ENCODE results near the gene SDK1. TPM values are rescaled to one million over a fixed set of nuclear protein-coding genes. Genes with fewer than 3 reads are reported as not detected.
A peak's percentile ranks its signal among the peaks of the same experiment; 100 is the strongest.

The SDK1 gene
- total and polyA plus RNA-seq, 2 of the 8 experiments (the other 6 are each of a cell fraction or from before 2014, with no cell fraction given): 3.3 to 7.2 TPM

DNA sequence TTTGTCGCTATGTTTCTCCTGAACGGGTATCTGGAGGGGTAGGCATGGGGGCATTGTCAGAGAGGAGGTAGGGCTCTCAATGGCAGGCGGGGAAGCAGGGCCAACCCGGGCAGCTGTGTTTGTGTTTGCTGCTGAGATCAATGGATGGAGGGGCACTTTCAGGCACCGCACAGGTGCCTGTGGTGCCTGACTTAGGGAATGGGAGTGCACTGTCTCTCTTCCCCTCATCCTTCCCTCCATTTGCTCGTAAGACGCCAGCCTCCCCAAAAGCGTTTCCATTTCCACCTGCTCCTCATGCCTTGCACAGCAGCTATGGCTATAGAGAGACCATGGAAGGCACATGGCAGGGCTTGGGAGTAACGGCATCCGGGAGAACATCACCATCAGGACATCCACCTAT lies 765.2 kb downstream of the SDK1 start:
- H3K9me3 ChIP-seq (ENCODE audit: insufficient read depth in 2 of 2, low read depth in 1 of 2, low read length in 1 of 2): no peaks in the 10 kb centered on the region
- no peaks in the 10 kb centered on the region for H3K79me1 ChIP-seq (ENCODE audit: low read depth, low read length)
- no peak overlapping the region for H3K27ac ChIP-seq (ENCODE audit: low read depth, low read length)
- no peak overlapping the region for H3K18ac ChIP-seq (ENCODE audit: extremely low read depth, low read length)
- FAIRE-seq: no peak
- H4K91ac ChIP-seq (replicated peaks; ENCODE audit: insufficient read length, low read length): no peak overlapping the region
- H2BK120ac ChIP-seq (replicated peaks; ENCODE audit: low read depth, low read length): no peak overlapping the region
- no peak overlapping the region for H3K23ac ChIP-seq (ENCODE audit: insufficient read length)
- H3K79me2 ChIP-seq (ENCODE audit: control insufficient read depth in 1 of 2, insufficient read depth in 2 of 2, low read length in 2 of 2): no peaks in the 10 kb centered on the region
- CTCF ChIA-PET (ENCODE audit: partially characterized antibody): no interaction called here
- 93% methylated on average over 10 of the region's 10 CpGs; no CpG with 5 or more reads in 1 of the 2 experiments for WGBS, 2 experiments (ENCODE audit: extremely low coverage in 1 of 2, insufficient coverage in 1 of 2, insufficient read length in 1 of 2, insufficient replicate concordance in 2 of 2, low coverage in 1 of 2, low lambda C conversion rate in 2 of 2, missing lambda C conversion rate in 1 of 2)
- TF ChIP-seq TAF7 (optimal IDR thresholded peaks at IDR 0.05; ENCODE audit: borderline replicate concordance, low read depth, low read length) (no peak), CHD1 (IDR thresholded peaks at IDR 0.05; ENCODE audit: low read depth, low read length) (no peak)
- H2BK12ac ChIP-seq (ENCODE audit: low read depth, low read length): peak overlapping the region; percentile 87; the same call in 1 of the 2 replicates
- no peaks in the 10 kb centered on the region for H3K23me2 ChIP-seq (ENCODE audit: low read depth, low read length)
- no peak overlapping the region for H3K4me2 ChIP-seq (ENCODE audit: insufficient read depth in 1 of 2, low read depth in 2 of 2, low read length in 2 of 2)
- H3K36me3 ChIP-seq (ENCODE audit: control insufficient read depth in 2 of 4, insufficient read depth in 4 of 4, low read length in 3 of 4): no peaks in the 10 kb centered on the region
- H2AK5ac ChIP-seq (ENCODE audit: low read depth, low read length): peak overlapping the region; percentile 53; the same call in 1 of the 2 replicates
- H3K56ac ChIP-seq (replicated peaks; ENCODE audit: insufficient read length, low read depth, low read length): no peak overlapping the region
- no peak overlapping the region for H3K14ac ChIP-seq (ENCODE audit: insufficient read length)
- no peaks in the 10 kb centered on the region for H4K20me1 ChIP-seq (replicated peaks in 1 of 2; ENCODE audit: control insufficient read depth in 1 of 2, insufficient read depth in 2 of 2, low read length in 2 of 2)
- H4K8ac ChIP-seq (ENCODE audit: extremely low read depth, insufficient read depth, low read length): no peak overlapping the region
- H2BK5ac ChIP-seq (ENCODE audit: low read depth, low read length): no peak overlapping the region
- H3K4me3 ChIP-seq (ENCODE audit: extremely low read depth in 1 of 4, insufficient read depth in 2 of 4, low read depth in 3 of 4, low read length in 4 of 4): no peak overlapping the region
- H3K4me1 ChIP-seq (replicated peaks in 1 of 4; ENCODE audit: control insufficient read depth in 3 of 4, insufficient read depth in 4 of 4, low read length in 3 of 4): no peaks in the 10 kb centered on the region; a peak in 1 of 7 replicates
- H4K5ac ChIP-seq (ENCODE audit: insufficient read length, low read depth, low read length): no peak overlapping the region
- H3K27me3 ChIP-seq (replicated peaks in 1 of 4; ENCODE audit: control insufficient read depth in 3 of 4, extremely low read depth in 1 of 4, insufficient read depth in 3 of 4, low read length in 3 of 4): no peaks in the 10 kb centered on the region
- H2BK20ac ChIP-seq (ENCODE audit: low read length): 0 out of 2 replicates have a peak overlapping the region, but pooled peaks have one; percentile 75
- no peak overlapping the region for H3K9ac ChIP-seq (replicated peaks in 1 of 4; ENCODE audit: extremely low read depth in 1 of 4, low read depth in 3 of 4, low read length in 3 of 4)
- H2AFZ ChIP-seq (ENCODE audit: low read length): no peak overlapping the region
- POLR2A ChIA-PET (ENCODE audit: partially characterized antibody): no interaction called here
- H3K4ac ChIP-seq (replicated peaks; ENCODE audit: insufficient read length, low read depth, low read length): no peak overlapping the region
- H2BK15ac ChIP-seq (ENCODE audit: low read length): no peak overlapping the region
- peak in 1 of 2 experiments; percentile 24 for DNase-seq (ENCODE audit: low read depth in 1 of 2, low spot score in 2 of 2)
